GM18951 (cell line): Measurements from ENCODE around the gene CAPN12.

ENCODE experiments used
- POLR2A ChIP-seq: IDR thresholded peaks from 4 replicates; pipeline ENCODE4 v1.6.1; 2011; ENCODE audit warnings: mild to moderate bottlenecking; ENCODE audit not compliant: insufficient read length, insufficient read depth; ENCODE audit errors: extremely low read depth
- in situ Hi-C: fragments of 300-500 bp; cut with MboI; formaldehyde crosslinking; loops from one replicate; pipeline ENCODE4 v1.12.0; 2022; ENCODE audit warnings: low sequenced_read_pairs, mixed read lengths, inconsistent platforms; ENCODE audit not compliant: unreplicated experiment

CAPN12 gene

DNA sequence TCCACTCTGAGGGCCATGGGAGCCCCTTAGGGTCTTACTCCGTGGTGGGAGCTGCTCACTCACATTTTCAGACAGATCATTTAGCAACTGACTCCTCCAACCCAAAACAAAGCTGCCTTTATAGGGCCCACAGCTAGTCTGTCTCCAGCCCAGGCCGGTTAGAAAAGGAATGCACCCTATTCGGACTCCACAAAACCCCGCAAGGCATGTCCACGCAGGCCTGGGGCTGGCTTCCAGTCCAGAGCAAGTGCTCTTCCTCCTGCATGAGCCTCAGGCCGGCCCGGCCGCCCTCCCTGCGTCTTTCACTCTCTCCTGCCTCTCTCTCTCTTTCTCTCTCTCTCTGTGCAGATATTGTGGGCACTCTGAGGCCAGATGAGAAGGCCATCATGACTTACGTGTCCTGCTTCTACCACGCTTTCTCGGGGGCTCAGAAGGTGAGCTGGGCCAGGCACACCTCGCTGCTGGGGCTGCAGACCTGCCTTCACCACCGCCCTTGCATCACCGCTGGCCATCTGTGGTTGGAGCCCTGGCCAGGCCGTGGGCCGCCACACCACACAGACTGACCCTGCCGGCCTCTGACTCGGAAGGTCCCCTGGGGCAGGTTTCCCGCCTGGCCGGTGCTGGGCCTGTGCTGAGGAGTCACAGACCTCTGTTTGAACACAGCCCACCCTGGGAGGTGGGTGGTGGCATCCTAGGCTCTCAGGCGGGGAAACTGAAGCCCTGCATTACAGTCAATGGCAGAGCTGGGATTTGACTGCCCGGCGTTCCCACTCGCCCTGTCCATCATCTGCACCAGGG, 33.1 kb downstream of the CAPN12 start:
- in situ Hi-C loops: no loop called here
- no peak for TF ChIP-seq POLR2A

DNA sequence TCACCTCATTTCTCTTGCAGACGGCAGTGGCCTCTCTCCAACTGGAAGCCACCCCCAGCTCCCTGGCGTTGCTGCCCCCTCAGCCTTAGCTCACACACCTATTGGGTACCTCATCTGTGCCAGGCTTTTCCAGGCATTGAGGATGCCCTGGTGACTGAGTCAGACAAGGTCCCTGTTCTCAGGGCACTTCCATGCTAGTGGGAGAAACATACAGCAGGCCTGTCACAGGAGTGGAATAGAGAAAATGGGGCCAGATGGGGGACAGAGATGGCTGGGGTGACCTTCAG, 33.9 kb downstream of the CAPN12 start:
- in situ Hi-C loops: no loop called here

GRCh38 chr19:38709671-38710415, 34.4 kb downstream of the CAPN12 start:
- in situ Hi-C loops: no loop called here
- no peak for TF ChIP-seq POLR2A

More for the DNA sequence above, 33.9 kb downstream of the CAPN12 start:
- TF ChIP-seq POLR2A: no peak

DNA sequence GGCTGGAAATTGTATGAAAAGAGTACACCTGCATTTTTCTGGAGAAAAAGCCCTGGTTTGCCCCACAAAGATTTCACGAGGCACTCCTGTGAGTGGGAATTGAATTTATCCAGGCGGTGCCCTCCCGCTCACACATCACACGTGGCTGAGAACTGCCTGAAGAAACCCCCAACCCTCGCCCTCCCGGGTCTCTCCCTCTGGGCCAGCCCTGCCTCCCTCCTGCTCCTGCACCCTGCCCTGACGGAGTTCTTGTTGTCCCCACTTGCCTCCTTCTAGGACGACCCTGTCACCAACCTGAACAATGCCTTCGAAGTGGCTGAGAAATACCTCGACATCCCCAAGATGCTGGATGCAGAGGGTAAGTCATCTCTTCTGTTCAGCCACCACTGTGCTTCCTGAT, 35.2 kb downstream of the CAPN12 start:
- no peak for TF ChIP-seq POLR2A
- in situ Hi-C loops: no loop called here

DNA sequence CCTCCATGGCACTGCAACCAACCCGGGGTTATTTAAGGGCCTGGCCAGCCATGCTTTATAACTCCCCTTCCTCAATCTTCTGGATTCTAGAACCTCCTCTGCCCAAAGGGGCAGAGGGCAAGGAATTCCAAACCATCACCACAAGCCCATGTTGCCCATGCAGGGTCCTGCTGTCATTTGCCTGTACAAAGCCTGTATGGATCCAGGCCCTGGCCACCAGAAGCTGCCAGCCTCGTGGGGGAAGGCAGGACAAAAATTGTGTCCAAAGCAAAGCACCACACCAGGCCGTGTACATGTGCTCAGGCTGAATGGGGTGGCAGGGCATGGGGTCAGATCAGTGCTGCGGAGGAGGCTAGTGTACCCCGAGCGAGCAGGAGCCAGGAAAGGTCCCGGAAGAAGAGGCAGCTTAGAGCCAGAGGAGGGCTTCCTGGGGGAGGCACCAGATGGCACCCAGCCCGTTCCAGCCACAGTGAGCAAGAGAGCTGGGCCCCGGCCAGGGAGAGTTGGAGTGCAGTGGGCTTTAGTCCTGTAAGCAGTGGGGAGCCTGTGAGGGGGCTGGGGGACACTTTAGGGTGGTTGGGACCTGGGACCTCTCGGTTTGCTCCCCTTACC, 35.8 kb downstream of the CAPN12 start:
- TF ChIP-seq POLR2A: no peak
- in situ Hi-C loops: no loop called here

GRCh38 chr19:38707512-38708114, 36.7 kb downstream of the CAPN12 start:
- in situ Hi-C loops: no loop called here

GRCh38 chr19:38706792-38707511, 37.3 kb downstream of the CAPN12 start:
- no peak for TF ChIP-seq POLR2A
- in situ Hi-C loops: no loop called here

More at GRCh38 chr19:38707512-38708114, 36.7 kb downstream of the CAPN12 start:
- no peak for TF ChIP-seq POLR2A

DNA sequence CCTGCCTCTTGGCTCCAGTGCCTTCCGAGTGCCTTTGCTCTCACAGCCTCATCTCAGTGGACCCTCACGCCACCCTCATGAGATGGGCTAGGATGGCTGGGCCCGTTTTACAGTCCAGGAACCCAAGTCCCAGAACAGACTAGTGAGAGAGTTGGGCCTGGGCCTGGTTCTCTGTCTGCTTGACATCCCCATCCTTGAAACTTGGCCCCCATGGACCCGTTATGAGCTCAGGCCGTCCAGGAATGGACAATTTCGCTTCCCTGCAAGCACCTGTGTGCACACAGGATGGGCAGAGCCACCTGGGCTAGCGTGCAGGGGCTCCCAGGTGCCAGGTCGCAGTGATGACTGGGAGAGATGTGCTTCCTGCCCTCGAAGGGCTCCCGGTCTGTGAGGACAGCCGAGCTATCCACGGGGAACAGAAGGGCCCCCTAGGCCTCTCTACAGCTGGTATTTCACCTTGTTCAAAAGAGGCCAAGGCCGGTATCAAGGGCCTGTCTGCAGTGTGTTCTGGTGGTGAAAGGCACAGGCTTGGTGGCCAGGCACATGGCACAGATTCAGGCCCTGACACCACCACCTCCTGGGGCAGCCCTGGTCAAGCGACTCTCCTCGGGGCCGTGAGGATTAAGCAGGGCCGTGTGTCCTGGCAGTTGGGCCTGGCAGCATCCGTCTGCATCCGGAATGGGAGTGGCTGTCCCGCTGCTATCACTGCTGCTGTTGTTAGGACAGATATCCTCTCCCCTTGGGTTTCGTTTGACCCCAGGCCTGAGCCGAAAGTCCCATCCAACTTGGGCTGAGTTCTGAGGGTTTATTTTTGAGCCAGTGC, 38.9 kb downstream of the CAPN12 start:
- no peak for TF ChIP-seq POLR2A
- in situ Hi-C loops: no loop called here

DNA sequence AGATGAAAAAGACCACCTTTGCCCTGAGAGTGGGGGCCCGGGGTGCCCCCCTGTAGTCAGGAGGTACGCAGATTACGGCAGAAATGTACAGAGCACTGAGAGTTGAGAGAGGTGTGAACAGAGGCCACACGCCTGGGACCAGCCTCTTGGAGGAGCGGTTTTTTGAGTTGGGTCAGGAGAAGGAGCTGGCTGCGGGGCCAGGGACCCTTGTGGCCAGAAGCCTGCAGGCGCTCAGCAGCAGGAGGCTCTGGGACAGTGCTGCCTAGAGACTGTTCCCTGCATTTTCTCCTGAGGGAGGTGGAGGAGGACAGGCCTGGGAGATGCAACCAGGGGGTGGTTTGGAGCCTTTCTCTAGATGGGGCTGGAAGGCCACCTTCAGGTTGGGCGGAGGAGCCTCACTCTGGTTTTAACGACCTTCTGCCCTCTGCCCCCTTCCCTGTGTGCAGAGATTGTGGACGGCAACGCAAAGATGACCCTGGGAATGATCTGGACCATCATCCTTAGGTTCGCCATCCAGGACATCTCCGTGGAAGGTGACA, 39.7 kb downstream of the CAPN12 start:
- in situ Hi-C loops: no loop called here

GRCh38 chr19:38703509-38703908, 40.8 kb downstream of the CAPN12 start:
- in situ Hi-C loops: no loop called here

More for the DNA sequence above, 39.7 kb downstream of the CAPN12 start:
- TF ChIP-seq POLR2A: no peak

DNA sequence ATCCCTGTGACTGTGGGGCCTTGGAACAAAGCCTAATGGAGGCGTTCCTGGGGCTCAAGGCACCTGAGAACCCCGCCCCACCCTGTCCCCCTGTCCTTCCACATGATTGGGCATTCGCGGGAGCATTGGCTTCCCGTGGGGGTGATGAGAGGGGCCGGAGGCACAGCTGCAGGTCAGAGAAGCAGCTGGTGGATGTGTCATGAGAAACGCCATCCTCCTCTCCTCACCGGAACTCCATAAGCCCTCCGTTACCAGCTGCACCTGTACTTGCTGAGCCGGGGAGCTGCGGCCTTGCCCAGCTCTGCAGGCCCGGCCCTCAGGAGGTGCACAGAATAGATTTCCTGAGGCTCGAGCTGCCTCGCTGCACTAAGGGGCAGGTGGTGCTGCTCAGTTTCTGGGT, 42.0 kb downstream of the CAPN12 start:
- TF ChIP-seq POLR2A: no peak
- in situ Hi-C loops: no loop called here

More at GRCh38 chr19:38703509-38703908, 40.8 kb downstream of the CAPN12 start:
- TF ChIP-seq POLR2A: no peak
